Neutrophil (primary cell): Measurements from ENCODE around the gene SH2D7.

Source experiments
- H3K27ac ChIP-seq: fragments of 200-600 bp; sonication (generic); 2 replicates; pipeline ENCODE4 v1.5.1; 2016; ENCODE audit warnings: mild to moderate bottlenecking, moderate library complexity
- H3K27me3 ChIP-seq: fragments of 200-600 bp; sonication (generic); 2 replicates; pipeline ENCODE4 v1.6.0; 2016; ENCODE audit warnings: mild to moderate bottlenecking
- H3K36me3 ChIP-seq: fragments of 200-600 bp; sonication (generic); 2 replicates; pipeline ENCODE4 v1.5.1; 2017
- H3K4me1 ChIP-seq, 2 experiments: fragments of 200-600 bp in 1 of 2; sonication (generic) in 1 of 2; 1 replicate in 1 of 2; 2 replicates in 1 of 2; pipeline versions ENCODE4 v1.5.1 to v1.6.1; 2013 to 2016; ENCODE audit warnings: low read depth in 1 of 2, low read length in 1 of 2, mild to moderate bottlenecking in 1 of 2, moderate library complexity in 1 of 2; ENCODE audit not compliant: control insufficient read depth in 1 of 2, insufficient read depth in 1 of 2
- H3K4me3 ChIP-seq, 2 experiments: fragments of 200-600 bp in 1 of 2; sonication (generic) in 1 of 2; 1 replicate in 1 of 2; 2 replicates in 1 of 2; pipeline ENCODE4 v1.5.1; 2013 to 2016; ENCODE audit warnings: low read depth in 1 of 2, low read length in 1 of 2, mild to moderate bottlenecking in 1 of 2, moderate library complexity in 1 of 2
- H3K9me3 ChIP-seq: fragments of 200-600 bp; sonication (generic); 2 replicates; pipeline ENCODE4 v1.5.1; 2016
- CTCF ChIP-seq: fragments of 200-600 bp; sonication (generic); IDR thresholded peaks from 2 replicates; pipeline ENCODE4 v1.5.1; 2016; ENCODE audit warnings: antibody characterized with exemption

Gene SH2D7

GRCh38 chr15:78070049-78070700, 22.2 kb upstream of the SH2D7 start:
- peaks cover 92 to 99% of the 10 kb centered on the region in 2 experiments for H3K4me1 ChIP-seq
- TF ChIP-seq CTCF, result no peak
- peak overlapping the region; percentile 28 to 35 for H3K4me3 ChIP-seq

DNA sequence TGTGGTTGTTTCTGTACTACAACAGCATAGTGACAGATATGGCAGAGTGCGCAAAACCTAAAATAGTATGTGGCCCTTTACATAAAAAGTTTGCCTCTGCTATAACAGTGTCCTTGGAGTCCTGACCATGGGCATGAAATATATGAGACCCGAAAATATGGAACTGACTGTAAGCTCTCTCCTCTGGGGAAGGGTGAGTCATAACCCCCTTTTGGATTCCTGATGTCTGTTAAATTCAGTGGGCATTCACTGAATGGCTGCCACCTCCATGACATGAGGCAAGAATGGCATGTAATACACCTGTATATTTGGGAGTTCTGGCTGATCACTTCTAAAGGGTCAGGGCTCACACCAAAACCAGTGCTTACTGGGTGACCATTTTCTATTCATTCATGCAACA, 21.0 kb upstream of the SH2D7 start:
- no peaks in the 10 kb centered on the region for H3K36me3 ChIP-seq
- peaks cover 92 to 99% of the 10 kb centered on the region in 2 experiments for H3K4me1 ChIP-seq
- no peaks in the 10 kb centered on the region for H3K9me3 ChIP-seq
- H3K4me3 ChIP-seq, result no peak overlapping the region
- no peaks in the 10 kb centered on the region for H3K27me3 ChIP-seq
- peak overlapping the region; percentile 85 for H3K27ac ChIP-seq
- no peak for TF ChIP-seq CTCF

More at GRCh38 chr15:78070049-78070700, 22.2 kb upstream of the SH2D7 start:
- Histone ChIP-seq H3K27ac (peak overlapping the region; percentile 85), H3K36me3 (no peaks in the 10 kb centered on the region), H3K9me3 (no peaks in the 10 kb centered on the region), H3K27me3 (no peaks in the 10 kb centered on the region)

GRCh38 chr15:78072080-78072892, 20.1 kb upstream of the SH2D7 start:
- no peaks in the 10 kb centered on the region for H3K36me3 ChIP-seq
- H3K4me3 ChIP-seq, result peak overlapping the region; percentile 3 to 13
- H3K27me3 ChIP-seq, result no peaks in the 10 kb centered on the region
- no peaks in the 10 kb centered on the region for H3K9me3 ChIP-seq
- no peak for TF ChIP-seq CTCF
- H3K4me1 ChIP-seq, result peaks cover 89 to 96% of the 10 kb centered on the region in 2 experiments
- peak overlapping the region; percentile 85 for H3K27ac ChIP-seq

DNA sequence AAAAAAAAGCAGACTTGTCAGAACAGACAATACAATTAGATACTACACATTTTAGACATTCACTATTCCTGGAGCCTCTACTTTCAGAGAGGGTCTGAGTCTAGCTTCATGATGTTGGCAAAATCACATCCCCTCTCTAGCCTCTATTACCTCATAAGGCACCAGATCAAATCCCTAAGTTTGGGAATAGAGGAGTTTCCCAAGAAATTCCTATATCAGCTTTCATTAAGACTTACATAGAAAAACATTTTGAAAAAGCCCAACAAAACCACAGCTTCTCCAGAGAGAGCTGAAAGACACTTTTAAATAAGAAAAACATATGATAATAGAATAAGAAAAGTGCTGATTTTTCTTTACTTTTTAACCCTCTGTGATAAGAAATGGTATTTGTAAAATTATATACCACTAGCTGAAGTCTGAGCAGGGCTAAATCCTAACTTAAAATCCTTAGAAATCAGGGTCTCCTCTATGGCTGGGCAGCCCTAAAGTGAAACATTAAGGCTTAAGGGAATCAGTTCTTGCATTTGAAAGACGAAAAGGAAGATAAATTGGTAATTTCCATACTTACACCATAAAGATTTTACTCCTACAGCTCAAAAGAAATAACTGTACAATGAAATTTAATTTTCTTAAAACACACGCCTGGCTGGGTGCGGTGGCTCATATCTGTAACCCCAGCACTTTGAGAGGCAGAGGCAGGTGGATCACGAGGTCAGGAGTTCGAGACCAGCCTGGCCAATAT, 19.1 kb upstream of the SH2D7 start:
- Histone ChIP-seq H3K4me1 (peaks cover 86 to 93% of the 10 kb centered on the region in 2 experiments), H3K27ac (peak overlapping the region; percentile 85), H3K27me3 (no peaks in the 10 kb centered on the region), H3K9me3 (no peaks in the 10 kb centered on the region), H3K4me3 (peak overlapping the region in 1 of 2 experiments; percentile 13), H3K36me3 (no peaks in the 10 kb centered on the region)
- TF ChIP-seq CTCF, result no peak

DNA sequence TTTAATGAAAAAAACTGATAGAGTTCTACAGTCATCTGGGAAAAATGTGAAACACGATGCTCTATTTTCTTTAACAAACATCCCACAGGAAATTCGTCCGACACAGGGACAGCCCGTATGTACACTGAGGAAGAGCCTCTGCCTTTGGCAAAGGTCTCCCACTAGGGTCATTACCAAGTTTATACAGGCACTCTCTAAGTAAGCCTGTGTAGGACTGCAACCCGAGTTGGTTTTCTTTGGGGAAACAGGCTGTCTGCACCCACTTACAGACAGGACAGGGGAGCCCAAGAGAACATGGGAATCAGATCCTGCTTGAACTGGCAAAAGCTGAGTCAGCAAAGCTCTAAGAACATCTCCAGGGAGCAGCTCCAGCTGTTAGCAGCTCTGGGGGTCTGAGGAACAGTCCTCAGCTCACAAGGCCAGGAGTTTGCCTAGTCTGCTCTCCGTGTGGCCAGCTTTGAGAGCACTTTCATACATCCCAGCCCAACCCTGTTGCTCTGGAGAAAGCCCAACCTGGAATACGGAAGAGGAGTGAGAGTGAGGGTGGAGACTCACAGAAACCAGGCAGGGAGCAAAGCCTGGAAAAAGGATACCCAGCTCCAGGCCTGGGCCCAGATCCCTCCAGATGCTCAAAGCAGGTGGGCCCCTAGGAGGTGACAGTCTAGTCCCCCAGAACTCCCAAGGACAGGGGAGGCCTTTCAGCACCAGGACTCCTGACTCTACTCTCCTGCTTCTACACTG, 16.7 kb upstream of the SH2D7 start:
- no peaks in the 10 kb centered on the region for H3K27me3 ChIP-seq
- H3K4me3 ChIP-seq, result peak overlapping the region; percentile 86 to 88
- peaks cover 62 to 72% of the 10 kb centered on the region in 2 experiments for H3K4me1 ChIP-seq
- no peak for TF ChIP-seq CTCF
- H3K36me3 ChIP-seq, result no peaks in the 10 kb centered on the region
- H3K9me3 ChIP-seq, result no peaks in the 10 kb centered on the region
- peak overlapping the region; percentile 93 for H3K27ac ChIP-seq
